ENCODE results near the gene MEF2A. TPM values are rescaled to one million over a fixed set of nuclear protein-coding genes. Genes with fewer than 3 reads are reported as not detected.

The MEF2A gene
- total and polyA plus RNA-seq, 2 donors (not counting 1 experiment from before 2014, with no cell fraction given), result 44.0 to 102 TPM

- POLR2A ChIA-PET, result no interaction called here
- intact Hi-C loops (cut with micrococcal nuclease), result no loop called here
- ATAC-seq (ENCODE audit: low read depth), result no peak
These were observed 20.3 kb downstream of the MEF2A start for GRCh38 chr15:99586121-99586520.

GRCh38 chr15:99589801-99590200 is 24.0 kb downstream of the MEF2A start:
- TF ChIP-seq, protein P1, sequence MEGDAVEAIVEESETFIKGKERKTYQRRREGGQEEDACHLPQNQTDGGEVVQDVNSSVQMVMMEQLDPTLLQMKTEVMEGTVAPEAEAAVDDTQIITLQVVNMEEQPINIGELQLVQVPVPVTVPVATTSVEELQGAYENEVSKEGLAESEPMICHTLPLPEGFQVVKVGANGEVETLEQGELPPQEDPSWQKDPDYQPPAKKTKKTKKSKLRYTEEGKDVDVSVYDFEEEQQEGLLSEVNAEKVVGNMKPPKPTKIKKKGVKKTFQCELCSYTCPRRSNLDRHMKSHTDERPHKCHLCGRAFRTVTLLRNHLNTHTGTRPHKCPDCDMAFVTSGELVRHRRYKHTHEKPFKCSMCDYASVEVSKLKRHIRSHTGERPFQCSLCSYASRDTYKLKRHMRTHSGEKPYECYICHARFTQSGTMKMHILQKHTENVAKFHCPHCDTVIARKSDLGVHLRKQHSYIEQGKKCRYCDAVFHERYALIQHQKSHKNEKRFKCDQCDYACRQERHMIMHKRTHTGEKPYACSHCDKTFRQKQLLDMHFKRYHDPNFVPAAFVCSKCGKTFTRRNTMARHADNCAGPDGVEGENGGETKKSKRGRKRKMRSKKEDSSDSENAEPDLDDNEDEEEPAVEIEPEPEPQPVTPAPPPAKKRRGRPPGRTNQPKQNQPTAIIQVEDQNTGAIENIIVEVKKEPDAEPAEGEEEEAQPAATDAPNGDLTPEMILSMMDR (IDR thresholded peaks at IDR 0.05), result no peak
- no peak for TF ChIP-seq EZH2 (IDR thresholded peaks at IDR 0.05; ENCODE audit: borderline replicate concordance, insufficient read depth, low read depth, low read length, poor library complexity, severe bottlenecking)
- H3K79me2 ChIP-seq (ENCODE audit: control insufficient read depth, insufficient read depth, low read length), result peaks cover 99% of the 10 kb centered on the region

More at GRCh38 chr15:99586121-99586520, 20.3 kb downstream of the MEF2A start:
- peaks cover 1 to 8% (median 3%) of the 10 kb centered on the region in 3 donors for H3K9me3 ChIP-seq (ENCODE audit: control extremely low read depth in 1 of 3, control insufficient read depth in 2 of 3, insufficient read depth in 1 of 3, low read length in 2 of 3)
- peaks cover 100% of the 10 kb centered on the region for H3K79me2 ChIP-seq (ENCODE audit: control insufficient read depth, insufficient read depth, low read length)
- Mint-ChIP-seq H3K27me3 (no peaks in the 10 kb centered on the region), H3K27ac (no peak overlapping the region), H3K4me1 (peaks cover 56% of the 10 kb centered on the region), H3K4me3 (no peak overlapping the region), H3K9me3 (ENCODE audit: insufficient read depth) (peaks cover 12% of the 10 kb centered on the region)
- no peak overlapping the region for H2AFZ ChIP-seq (ENCODE audit: insufficient read depth, low read depth, low read length, poor library complexity, severe bottlenecking)
- H4K20me1 ChIP-seq (ENCODE audit: control insufficient read depth, insufficient read depth, low read length, poor library complexity, severe bottlenecking), result peaks cover 70% of the 10 kb centered on the region
- no peak overlapping the region for H3K9ac ChIP-seq (ENCODE audit: low read length)
- CTCF ChIA-PET, result interaction anchor here (0.7 kb wide), 2 partner anchors 36 to 71 kb away, joined by 4 read pairs; no protein-coding TSS in a partner anchor
- no peak overlapping the region for H3K4me2 ChIP-seq (replicated peaks; ENCODE audit: low read depth, low read length, poor library complexity, severe bottlenecking)
- no CpG with 5 or more reads among the region's 1 CpG for WGBS (ENCODE audit: insufficient coverage)
- no peak overlapping the region for H3K4me3 ChIP-seq (ENCODE audit: control extremely low read depth in 1 of 5, extremely low read depth in 1 of 5, insufficient read depth in 1 of 5, low read depth in 2 of 5, low read length in 4 of 5)
- H3K27ac ChIP-seq (ENCODE audit: low read length in 2 of 2), result peak overlapping the region in 1 of 2 donors; percentile 7
- peaks cover 4 to 15% of the 10 kb centered on the region in 2 experiments for H3K36me3 ChIP-seq (replicated peaks in 1 of 2; ENCODE audit: control extremely low read depth in 1 of 2, control insufficient read depth in 1 of 2, extremely low read depth in 1 of 2, insufficient read depth in 2 of 2, low read length in 1 of 2)
- TF ChIP-seq, protein P1 (IDR thresholded peaks at IDR 0.05), result no peak
- no peak for TF ChIP-seq EZH2 (IDR thresholded peaks at IDR 0.05; ENCODE audit: borderline replicate concordance, insufficient read depth, low read depth, low read length, poor library complexity, severe bottlenecking)
- no peak for DNase-seq
- no peaks in the 10 kb centered on the region for H3K27me3 ChIP-seq (replicated peaks in 1 of 4; ENCODE audit: control extremely low read depth in 1 of 4, control insufficient read depth in 3 of 4, insufficient read depth in 4 of 4, low read length in 3 of 4)
- H3K4me1 ChIP-seq (ENCODE audit: control insufficient read depth in 2 of 2, insufficient read depth in 2 of 2, low read length in 2 of 2), result peaks cover 2 to 39% of the 10 kb centered on the region in 2 donors

More at GRCh38 chr15:99589801-99590200, 24.0 kb downstream of the MEF2A start:
- ATAC-seq (ENCODE audit: low read depth), result no peak
- Histone ChIP-seq H3K36me3 (replicated peaks in 1 of 2; ENCODE audit: control extremely low read depth in 1 of 2, control insufficient read depth in 1 of 2, extremely low read depth in 1 of 2, insufficient read depth in 2 of 2, low read length in 1 of 2) (peaks cover 8 to 10% of the 10 kb centered on the region in 2 experiments), H3K27ac (ENCODE audit: low read length in 2 of 2) (no peak overlapping the region), H4K20me1 (ENCODE audit: control insufficient read depth, insufficient read depth, low read length, poor library complexity, severe bottlenecking) (peaks cover 62% of the 10 kb centered on the region), H3K4me3 (ENCODE audit: control extremely low read depth in 1 of 5, extremely low read depth in 1 of 5, insufficient read depth in 1 of 5, low read depth in 2 of 5, low read length in 4 of 5) (no peak overlapping the region), H3K9me3 (ENCODE audit: control extremely low read depth in 1 of 3, control insufficient read depth in 2 of 3, insufficient read depth in 1 of 3, low read length in 2 of 3) (peaks cover under 1 to 8% (median 3%) of the 10 kb centered on the region in 3 donors), H3K27me3 (replicated peaks in 1 of 4; ENCODE audit: control extremely low read depth in 1 of 4, control insufficient read depth in 3 of 4, insufficient read depth in 4 of 4, low read length in 3 of 4) (no peaks in the 10 kb centered on the region), H3K4me1 (ENCODE audit: control insufficient read depth in 2 of 2, insufficient read depth in 2 of 2, low read length in 2 of 2) (peaks cover 12 to 32% of the 10 kb centered on the region in 2 donors), H3K9ac (ENCODE audit: low read length) (peak overlapping the region; percentile 4), H2AFZ (ENCODE audit: insufficient read depth, low read depth, low read length, poor library complexity, severe bottlenecking) (no peak overlapping the region), H3K4me2 (replicated peaks; ENCODE audit: low read depth, low read length, poor library complexity, severe bottlenecking) (no peak overlapping the region)
- peaks cover 7% of the 10 kb centered on the region for H3K9me3 Mint-ChIP-seq (ENCODE audit: insufficient read depth)
- intact Hi-C loops (cut with micrococcal nuclease), result loop anchor here (2.0 kb wide), 1 partner anchor 15 kb away; no protein-coding TSS in a partner anchor
- H3K27me3 Mint-ChIP-seq, result no peaks in the 10 kb centered on the region
- H3K27ac Mint-ChIP-seq, result no peak overlapping the region
- peak overlapping the region; percentile 24 for H3K4me3 Mint-ChIP-seq
- CTCF ChIA-PET, result interaction anchor here (1.6 kb wide), 1 partner anchor 8 kb away, joined by 6 read pairs; no protein-coding TSS in a partner anchor
- no peak for DNase-seq
- POLR2A ChIA-PET, result no interaction called here
- H3K4me1 Mint-ChIP-seq, result peaks cover 52% of the 10 kb centered on the region
